ENCODE results near the gene IWS1.

DNA sequence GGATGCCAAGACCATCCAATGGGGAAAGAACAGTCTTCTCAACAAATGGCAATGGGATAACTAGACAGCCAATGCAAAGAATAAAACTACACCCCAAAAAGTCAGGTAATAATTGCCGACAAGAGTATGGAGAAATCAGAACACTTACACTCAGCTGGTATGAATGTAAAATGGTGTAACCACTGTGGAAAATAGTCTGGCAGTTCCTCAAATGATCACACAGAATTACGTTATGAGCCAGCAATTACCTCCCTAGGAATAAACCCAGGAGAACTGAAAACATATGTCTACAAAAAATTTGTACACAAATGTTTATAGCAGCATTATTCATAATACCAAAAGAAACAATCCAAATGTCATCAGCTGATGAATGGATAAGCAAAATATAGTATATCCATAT lies 8.8 kb downstream of the IWS1 start:
- TF ChIP-seq GATA2 (IDR thresholded peaks at IDR 0.05; ENCODE audit: low read depth, low read length) (no peak), GATA3 (IDR thresholded peaks at IDR 0.05; ENCODE audit: low read depth, low read length) (no peak)
